Measurements from ENCODE around the gene UBE2L3.

DNA sequence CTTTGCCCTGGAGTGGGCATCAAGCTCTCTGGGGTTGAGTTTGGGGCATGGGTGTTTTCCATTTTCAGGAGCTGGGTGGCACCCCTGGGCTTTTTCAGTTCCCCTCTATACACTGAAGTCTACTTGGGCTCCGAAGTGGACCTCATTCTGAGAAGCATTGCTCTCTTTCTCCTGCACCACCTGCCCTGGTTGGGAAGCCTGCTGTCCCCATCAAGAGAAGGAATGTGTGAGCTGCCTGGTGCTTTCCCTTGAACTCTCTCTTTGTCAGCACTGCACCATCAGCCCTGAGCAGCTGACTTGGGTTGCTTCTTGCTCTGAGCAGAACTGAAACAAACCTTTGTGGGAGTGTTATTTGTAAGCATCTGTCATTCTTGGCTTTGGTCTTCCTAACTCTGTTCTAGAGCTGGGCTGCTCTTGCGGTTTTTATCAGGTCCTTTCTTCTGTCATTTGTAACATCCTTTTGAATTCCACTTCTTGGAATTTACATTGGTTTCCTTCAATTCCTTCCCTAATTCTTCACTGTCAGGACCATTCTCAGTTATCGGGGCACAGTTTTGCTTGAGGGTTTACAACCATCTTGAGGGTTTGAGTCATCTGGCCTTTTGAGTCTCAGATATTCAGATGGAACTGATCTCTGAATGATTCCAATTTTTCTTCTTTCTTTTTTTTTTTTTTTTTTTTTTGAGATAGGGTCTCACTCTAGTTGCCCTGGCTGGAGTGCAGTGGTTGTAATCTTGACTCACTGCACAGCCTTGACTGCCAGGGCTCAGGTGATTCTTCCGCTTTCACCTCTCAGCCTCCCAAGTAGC, 20.5 kb downstream of the UBE2L3 start:
- TF ChIP-seq PAWR (CRISPR knock-in tag; IDR thresholded peaks at IDR 0.05; ENCODE audit: borderline replicate concordance) (no peak), HDAC6 (IDR thresholded peaks at IDR 0.05; ENCODE audit: low read depth, low read length) (no peak), NFYB (CRISPR knock-in tag; IDR thresholded peaks at IDR 0.05) (no peak), ZNF263 (CRISPR knock-in tag; IDR thresholded peaks at IDR 0.05) (no peak), CENPT (CRISPR knock-in tag; IDR thresholded peaks at IDR 0.05; ENCODE audit: low read depth) (no peak), SYNCRIP (IDR thresholded peaks at IDR 0.05; ENCODE audit: insufficient read depth, low read depth, low read length) (no peak)
- TF ChIP-seq, protein P1, sequence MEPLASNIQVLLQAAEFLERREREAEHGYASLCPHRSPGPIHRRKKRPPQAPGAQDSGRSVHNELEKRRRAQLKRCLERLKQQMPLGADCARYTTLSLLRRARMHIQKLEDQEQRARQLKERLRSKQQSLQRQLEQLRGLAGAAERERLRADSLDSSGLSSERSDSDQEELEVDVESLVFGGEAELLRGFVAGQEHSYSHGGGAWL (CRISPR knock-in tag; IDR thresholded peaks at IDR 0.05), result no peak
- TF ChIP-seq, protein P2, sequence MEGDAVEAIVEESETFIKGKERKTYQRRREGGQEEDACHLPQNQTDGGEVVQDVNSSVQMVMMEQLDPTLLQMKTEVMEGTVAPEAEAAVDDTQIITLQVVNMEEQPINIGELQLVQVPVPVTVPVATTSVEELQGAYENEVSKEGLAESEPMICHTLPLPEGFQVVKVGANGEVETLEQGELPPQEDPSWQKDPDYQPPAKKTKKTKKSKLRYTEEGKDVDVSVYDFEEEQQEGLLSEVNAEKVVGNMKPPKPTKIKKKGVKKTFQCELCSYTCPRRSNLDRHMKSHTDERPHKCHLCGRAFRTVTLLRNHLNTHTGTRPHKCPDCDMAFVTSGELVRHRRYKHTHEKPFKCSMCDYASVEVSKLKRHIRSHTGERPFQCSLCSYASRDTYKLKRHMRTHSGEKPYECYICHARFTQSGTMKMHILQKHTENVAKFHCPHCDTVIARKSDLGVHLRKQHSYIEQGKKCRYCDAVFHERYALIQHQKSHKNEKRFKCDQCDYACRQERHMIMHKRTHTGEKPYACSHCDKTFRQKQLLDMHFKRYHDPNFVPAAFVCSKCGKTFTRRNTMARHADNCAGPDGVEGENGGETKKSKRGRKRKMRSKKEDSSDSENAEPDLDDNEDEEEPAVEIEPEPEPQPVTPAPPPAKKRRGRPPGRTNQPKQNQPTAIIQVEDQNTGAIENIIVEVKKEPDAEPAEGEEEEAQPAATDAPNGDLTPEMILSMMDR (CRISPR knock-in tag; IDR thresholded peaks at IDR 0.05), result no peak
